Activated CD4-positive, alpha-beta T cell treated with anti-CD3 and anti-CD28 coated beads for 24 hours (primary cell): ENCODE results near the gene AFF3.

Experiments
- DNase-seq, 2 donors: peaks; one replicate each; pipeline ENCODE4 v3.0.0-alpha.2; 2020; ENCODE audit warnings: low read depth in 2 of 2

AFF3 gene

GRCh38 chr2:99888617-99889016 lies 253.8 kb downstream of the AFF3 start:
- DNase-seq = no peak

DNA sequence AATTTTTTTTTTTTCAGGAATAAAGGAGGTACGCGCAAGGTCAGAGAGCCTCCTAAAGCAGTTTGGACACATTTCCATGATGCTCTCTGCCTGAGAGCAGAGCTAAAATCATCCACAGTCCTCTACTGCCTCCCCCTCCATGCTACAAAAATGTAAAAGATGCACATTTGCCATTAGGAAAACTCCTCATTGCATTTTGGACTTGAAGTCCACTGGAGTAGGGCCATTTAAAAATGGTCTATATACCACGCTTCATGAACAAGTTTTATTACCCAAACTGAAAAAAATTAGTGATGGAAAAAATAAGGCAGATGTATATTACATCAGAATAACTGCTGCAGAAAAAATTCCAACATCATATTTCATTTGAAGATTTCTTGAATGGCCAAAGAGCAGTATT lies 256.0 kb downstream of the AFF3 start:
- no peak for DNase-seq

DNA sequence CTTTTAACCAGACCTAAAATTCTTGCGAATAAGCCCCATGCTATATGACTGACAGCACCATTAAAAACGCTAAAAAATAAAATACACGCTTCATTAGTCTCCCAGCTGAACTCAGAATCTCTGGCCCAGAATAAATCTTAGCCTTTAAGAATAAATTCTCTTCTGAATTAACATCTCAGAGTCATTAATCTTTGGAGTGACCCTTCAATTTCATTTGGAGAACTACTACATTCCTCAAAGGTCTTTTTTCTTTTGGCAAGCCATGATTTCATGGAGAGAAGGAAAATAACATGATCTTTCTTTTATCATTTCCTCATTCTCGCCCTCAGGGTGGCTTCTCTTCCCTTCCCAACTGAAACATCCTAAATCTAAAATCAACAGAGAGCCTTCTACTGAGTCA lies 259.0 kb downstream of the AFF3 start:
- DNase-seq = no peak

DNA sequence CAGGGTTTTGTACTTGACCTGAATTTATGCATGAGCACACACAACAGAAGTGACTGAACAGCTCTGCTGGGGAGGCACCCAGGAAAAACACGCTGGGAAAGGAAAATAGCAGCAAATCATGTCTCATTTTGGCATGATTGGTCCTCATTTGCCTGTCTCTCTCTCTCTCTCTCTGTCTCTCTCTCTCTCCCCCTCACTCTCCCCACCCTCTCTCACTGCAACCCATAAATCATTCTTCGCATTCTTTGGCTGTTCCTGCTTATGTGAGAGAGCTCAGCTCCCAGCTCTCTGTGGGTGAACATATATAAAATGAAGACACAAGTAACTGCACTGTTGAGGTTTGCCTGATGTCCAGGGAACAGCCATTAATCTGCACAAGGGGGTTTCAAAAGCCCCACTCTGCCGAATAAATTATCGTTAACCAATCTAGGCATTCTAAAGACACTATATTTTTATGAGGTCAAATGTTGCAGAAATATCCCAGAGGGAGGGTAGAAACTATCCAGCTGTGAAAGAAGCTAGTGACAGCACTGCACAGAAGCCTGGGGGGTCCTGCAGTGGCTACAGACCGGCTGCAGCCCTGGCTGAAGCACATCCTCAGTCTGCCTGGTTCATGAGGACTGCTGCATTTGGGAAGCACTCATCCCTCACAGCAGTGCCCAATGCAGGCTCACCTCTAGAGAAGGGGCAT lies 260.3 kb downstream of the AFF3 start:
- DNase-seq = no peak

DNA sequence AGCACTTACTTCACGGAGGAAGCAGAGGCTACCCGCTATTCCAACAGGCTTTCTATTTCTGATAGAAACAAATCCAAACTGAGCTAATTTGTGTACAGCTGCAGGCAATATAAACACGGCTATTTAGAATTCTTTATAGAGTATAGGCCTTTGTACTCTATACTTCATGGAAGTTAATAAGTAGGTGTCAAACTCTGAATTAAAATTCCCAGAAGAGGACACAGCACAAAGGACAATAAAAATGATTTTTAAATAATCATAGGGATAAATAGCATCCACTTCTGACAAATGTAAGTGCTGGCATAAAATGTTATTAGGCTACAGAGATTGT lies 261.5 kb downstream of the AFF3 start:
- DNase-seq = no peak

DNA sequence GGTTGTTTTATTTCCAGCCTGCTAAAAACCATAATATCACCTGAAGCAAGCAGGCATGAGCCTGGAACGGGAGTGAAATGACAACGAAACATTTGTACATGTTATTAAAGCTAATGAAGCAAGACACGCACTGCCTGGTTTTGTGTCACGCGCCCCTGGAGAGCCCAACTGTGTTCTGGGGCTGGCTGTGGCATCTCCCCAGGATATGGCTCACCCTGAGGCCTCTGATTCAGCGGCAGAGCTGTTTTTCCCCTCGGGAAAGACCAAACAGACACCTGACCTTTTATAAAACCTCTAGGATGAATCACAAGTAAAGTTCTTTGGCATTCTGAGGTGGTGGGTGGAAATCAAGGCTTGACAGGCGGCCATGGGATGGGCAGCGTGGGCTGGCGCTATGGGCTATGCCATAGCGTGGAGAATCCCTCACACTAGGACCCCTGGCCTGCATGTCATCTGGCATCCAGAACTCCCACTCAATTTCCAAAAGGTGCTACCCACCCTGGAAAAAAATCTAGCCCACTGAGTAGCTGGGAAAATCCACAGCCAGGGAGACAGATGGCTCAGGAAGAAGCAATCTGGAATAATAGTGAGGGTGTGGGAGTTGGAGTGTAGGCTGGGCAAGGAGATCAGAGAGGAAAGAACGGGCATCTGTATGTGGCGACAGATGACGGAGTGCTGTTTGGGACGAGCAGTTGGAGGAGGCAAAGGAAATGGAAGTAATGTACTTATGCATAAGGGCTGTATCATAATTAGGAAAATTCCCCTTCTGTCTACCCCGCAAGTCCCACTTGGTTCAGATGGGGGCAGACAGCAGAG lies 262.0 kb downstream of the AFF3 start:
- no peak for DNase-seq

DNA sequence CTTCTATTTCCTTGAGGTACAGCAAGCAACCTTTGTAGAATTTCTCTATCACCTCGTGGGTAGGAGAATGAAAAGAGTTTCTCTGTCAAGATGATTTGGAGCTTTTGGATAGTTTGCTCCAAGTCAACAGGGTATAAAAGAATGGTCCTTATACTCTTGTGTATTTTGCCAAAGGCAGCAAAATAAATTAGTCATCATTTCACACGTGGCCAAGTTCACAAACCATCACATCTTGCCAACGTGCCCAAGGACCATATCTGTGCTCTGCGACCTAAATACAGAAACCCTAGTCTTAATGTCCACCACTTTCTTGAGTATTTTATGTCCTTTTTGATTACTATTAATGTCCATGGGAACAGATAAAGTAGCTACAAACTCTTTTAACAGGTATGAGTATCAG lies 262.9 kb downstream of the AFF3 start:
- DNase-seq = no peak

DNA sequence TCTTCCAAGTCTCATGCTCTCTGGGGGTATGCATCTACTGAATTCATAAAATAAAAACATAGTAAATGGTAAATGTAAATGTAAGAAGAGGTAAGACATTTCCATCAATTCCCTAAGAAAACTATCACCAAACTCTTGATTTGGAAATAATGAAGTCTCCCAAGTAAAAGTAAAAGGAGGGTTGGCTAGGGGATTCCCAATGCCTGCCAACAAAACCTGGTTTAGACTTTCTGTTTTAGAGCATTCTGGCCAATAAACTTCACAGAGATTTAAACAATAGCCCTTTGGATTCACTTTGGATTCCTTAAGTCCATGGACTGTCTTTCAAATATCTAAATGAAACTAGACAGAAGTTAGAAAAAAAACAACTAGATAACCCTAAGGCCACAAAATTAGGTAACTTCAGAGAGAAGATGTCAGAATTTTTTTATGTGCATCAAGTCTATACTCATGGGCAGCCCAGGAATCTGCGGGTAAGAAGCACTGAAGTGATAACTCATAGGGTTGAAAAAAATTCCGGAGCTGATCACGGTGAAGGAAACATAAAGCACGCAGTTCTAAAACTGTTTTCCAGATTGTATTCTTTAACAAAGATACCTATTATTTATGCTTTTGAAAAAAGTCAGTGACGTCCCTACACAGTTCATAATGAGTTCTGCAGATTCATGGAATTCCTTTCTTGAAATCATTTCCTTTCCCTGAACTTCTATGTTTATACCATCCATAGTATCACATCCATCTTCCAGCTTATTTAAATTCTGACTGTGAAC lies 263.6 kb downstream of the AFF3 start:
- no peak for DNase-seq

- no peak for DNase-seq
Observed at GRCh38 chr2:99877963-99878362, 264.4 kb downstream of the AFF3 start.

- no peak for DNase-seq
Observed at GRCh38 chr2:99876956-99877355, 265.4 kb downstream of the AFF3 start.

DNA sequence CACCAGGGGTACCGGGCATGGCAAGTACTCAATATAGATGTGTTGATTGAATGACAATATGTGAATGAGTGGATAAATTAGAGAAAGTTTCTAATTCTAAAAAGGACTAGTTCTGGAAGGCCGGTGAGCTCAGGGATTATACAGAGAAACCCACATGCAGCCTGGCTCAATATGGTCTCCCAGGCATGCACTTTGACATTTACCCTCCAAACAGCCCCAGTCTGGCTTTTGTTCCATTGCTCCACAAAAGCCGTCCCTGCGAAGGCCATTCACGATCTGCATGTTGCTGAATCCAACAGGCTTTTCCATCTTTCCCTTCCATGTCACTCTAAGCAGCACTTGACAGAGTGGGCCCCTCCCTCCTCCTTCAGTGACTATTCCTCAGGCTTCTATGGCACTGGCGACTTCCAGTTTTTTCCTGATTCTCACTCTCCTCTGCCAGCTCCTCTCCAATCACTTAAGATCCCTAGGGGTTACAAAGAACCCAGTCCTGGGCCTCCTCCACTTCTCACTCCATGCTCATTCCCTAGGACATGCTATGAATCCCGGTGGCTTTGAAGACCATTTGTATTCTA lies 266.7 kb downstream of the AFF3 start:
- DNase-seq = no peak

DNA sequence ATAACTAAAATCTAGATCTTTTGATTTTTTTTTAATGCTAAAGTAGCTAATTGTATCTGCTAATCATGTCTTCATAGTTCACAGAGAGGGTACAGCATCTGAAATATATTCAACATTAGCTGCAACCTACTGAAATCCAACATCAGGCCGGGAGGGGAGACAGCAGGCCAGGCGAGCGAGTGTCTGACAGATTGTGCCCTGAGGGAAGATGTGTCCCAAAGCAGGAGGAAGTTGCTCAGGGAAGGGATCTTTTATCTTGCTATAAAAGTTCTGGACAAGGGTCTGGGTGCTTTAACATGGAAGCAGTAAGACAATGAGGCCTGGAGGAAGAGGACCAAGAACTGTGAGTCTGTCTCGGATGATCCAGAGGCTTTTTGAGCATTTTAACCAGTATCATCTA lies 274.1 kb downstream of the AFF3 start:
- DNase-seq = no peak

DNA sequence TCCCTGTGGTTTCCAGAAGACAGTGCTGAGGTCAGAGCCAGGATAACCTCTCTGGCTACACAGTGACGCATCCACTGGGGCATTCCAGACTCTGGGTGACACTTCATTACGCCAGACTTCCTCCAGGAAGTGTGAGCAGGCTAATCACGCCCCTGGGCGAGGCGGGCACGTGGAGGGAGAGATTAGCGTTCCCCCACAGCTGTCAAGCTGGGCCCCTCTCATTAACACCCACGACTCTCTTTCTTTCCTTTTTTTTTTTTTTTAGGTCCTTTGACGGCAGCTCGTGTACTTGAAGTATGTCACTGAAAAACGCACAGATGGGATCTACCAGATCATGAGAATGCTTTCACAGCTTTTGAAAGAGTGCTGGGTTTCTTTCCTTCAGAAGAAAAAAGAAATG lies 274.6 kb downstream of the AFF3 start:
- DNase-seq = no peak

DNA sequence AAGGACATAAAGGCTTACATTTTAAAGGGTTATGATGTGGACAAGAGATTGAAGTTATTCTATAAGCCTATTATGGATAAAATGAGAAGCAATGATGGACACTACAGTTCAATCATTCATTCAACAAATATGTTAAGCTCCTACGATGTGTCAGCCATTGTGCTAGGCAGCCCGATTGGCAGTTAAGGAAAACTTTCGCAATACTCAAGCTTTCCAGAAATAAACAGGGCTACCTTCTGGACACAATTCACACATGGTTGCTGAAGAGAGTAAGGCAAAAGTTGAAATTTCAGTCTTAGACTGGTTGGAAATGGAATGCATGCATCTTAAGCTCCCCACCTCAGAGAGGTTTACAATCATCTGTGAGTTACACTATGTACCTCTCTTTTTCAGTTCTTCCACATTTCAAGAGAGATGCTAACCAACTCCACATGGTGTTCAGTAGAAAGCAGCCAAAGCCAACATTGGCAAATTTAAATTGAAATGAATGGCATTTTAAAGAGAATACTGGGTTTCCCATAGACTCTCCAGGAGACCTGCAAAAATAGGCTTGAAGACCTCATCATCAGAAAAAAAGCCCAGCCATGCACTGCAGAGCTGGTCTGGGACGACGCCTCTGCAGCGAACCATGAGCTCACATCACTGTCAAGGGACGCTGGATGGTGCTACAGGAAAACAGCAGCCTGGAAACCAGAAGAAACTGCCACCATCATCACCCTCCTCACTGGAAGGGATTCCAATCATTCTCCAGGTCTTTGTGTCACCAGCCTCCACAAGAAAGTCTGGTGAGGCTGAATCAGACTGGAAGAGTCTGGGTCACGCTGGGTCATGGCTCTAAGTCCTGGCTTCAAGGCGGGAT lies 276.3 kb downstream of the AFF3 start:
- DNase-seq = no peak

GRCh38 chr2:99864561-99865553 lies 277.5 kb downstream of the AFF3 start:
- DNase-seq = no peak

DNA sequence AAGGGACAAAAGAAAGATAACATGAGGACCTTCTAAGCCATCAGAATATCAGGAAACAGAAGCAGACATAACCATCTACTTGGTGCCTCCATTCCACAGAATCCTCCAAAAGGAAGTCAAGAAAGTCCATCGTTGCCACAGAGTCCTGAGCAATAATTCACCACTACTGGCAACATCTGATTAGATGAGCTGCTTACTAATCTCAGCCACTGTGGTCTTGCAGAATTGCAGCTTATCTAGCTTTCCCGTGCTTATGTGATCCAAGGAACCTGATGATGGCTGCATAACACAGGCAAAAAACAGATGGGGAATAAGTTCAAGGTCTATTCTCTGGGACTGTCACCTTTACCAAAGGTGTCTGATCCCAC lies 278.5 kb downstream of the AFF3 start:
- DNase-seq = no peak

GRCh38 chr2:99863236-99863902 lies 279.0 kb downstream of the AFF3 start:
- DNase-seq = no peak

- DNase-seq = no peak
Observed at GRCh38 chr2:99862566-99862965, 279.8 kb downstream of the AFF3 start.

DNA sequence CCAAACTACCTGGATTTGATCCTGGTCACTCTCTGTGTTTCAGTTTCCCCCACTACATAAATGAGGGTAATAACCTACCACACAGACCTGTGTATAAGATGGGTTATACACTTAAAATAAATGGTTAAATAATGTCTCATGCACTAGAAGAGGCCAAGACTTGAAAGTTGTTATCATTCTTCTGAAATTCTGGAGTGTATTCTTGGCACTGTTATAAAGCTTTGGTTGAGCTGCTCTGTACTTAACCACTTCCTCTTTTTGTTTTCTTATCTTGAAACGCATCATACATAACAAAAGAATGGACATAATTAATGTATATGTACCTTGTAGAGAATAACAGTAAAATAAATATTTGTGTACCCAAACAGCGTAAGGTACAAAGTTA lies 281.0 kb downstream of the AFF3 start:
- DNase-seq = no peak
